H1 (cell line): Measurements from ENCODE around the gene PYGL. TPM values are rescaled to one million over a fixed set of nuclear protein-coding genes. Genes with fewer than 3 reads are reported as not detected.

Experiments used
- CTCF ChIA-PET: fragments of 300-600 bp; sonication (Branson Sonifier 250); formaldehyde crosslinking; loops from one replicate; lab custom pipeline; 2021; ENCODE audit not compliant: partially characterized antibody; lab: Charles Lee
- POLR2A ChIA-PET: fragments of 300-600 bp; sonication (Branson Sonifier 250); formaldehyde crosslinking; loops from one replicate; lab custom pipeline; 2021; ENCODE audit warnings: inconsistent platforms; ENCODE audit not compliant: partially characterized antibody; lab: Charles Lee
- DNase-seq, 2 experiments: peaks; one replicate each; pipeline versions ENCODE4 v3.0.0 to v3.0.0-alpha.2; 2010 to 2022; ENCODE audit warnings: low spot score in 2 of 2, low read depth in 1 of 2, mixed read lengths in 1 of 2
- FAIRE-seq: peaks from 2 replicates; lab custom pipeline; 2011; peaks lifted over from hg19 to GRCh38; lab: Jason Lieb, UNC
- H2AFZ ChIP-seq: 2 replicates; pipeline ENCODE4 v1.8.1; 2012; ENCODE audit warnings: low read length, inconsistent platforms
- H2AK5ac ChIP-seq: 2 replicates; pipeline ENCODE4 v1.6.1; 2013; ENCODE audit warnings: low read depth, low read length
- H2BK120ac ChIP-seq: replicated peaks from 2 replicates; pipeline ENCODE3; 2013; ENCODE audit warnings: low read depth, low read length, inconsistent platforms
- H2BK12ac ChIP-seq: 2 replicates; pipeline ENCODE4 v1.6.1; 2013; ENCODE audit warnings: low read depth, low read length
- H2BK15ac ChIP-seq: 2 replicates; pipeline ENCODE4 v1.6.1; 2013; ENCODE audit warnings: low read length
- H2BK20ac ChIP-seq: 2 replicates; pipeline ENCODE4 v1.6.1; 2013; ENCODE audit warnings: low read length
- H2BK5ac ChIP-seq: 2 replicates; pipeline ENCODE4 v1.6.1; 2013; ENCODE audit warnings: low read depth, low read length
- H3K14ac ChIP-seq: 2 replicates; pipeline ENCODE4 v1.6.1; 2013; ENCODE audit warnings: inconsistent platforms; ENCODE audit not compliant: insufficient read length
- H3K18ac ChIP-seq: 2 replicates; pipeline ENCODE4 v1.6.1; 2013; ENCODE audit warnings: low read length; ENCODE audit errors: extremely low read depth
- H3K23ac ChIP-seq: 2 replicates; pipeline ENCODE4 v1.6.1; 2013; ENCODE audit warnings: inconsistent platforms; ENCODE audit not compliant: insufficient read length
- H3K23me2 ChIP-seq: 2 replicates; pipeline ENCODE4 v1.6.1; 2013; ENCODE audit warnings: low read depth, low read length
- H3K27ac ChIP-seq: 2 replicates; pipeline ENCODE4 v1.6.1; 2011; ENCODE audit warnings: low read depth, low read length, inconsistent platforms
- H3K27me3 ChIP-seq, 4 experiments: replicated peaks in 1 of 4; 1 replicate in 1 of 4; 2 replicates in 3 of 4; pipeline versions ENCODE4 v1.6.1 to v1.8.1; 2011 to 2013; ENCODE audit warnings: low read length in 3 of 4, mild to moderate bottlenecking in 3 of 4, inconsistent platforms in 2 of 4, mixed read lengths in 2 of 4, moderate library complexity in 1 of 4; ENCODE audit not compliant: control insufficient read depth in 3 of 4, insufficient read depth in 3 of 4; ENCODE audit errors: extremely low read depth in 1 of 4
- H3K36me3 ChIP-seq, 4 experiments: 2 replicates each; pipeline versions ENCODE4 v1.6.1 to v1.8.1; 2011 to 2013; ENCODE audit warnings: mild to moderate bottlenecking in 4 of 4, low read length in 3 of 4, moderate library complexity in 2 of 4, control low read depth in 1 of 4, inconsistent platforms in 1 of 4; ENCODE audit not compliant: insufficient read depth in 4 of 4, control insufficient read depth in 2 of 4
- H3K4ac ChIP-seq: replicated peaks from 2 replicates; pipeline ENCODE3; 2013; ENCODE audit warnings: low read length, low read depth, mixed read lengths, inconsistent platforms; ENCODE audit not compliant: insufficient read length
- H3K4me1 ChIP-seq, 4 experiments: replicated peaks in 1 of 4; 1 replicate in 1 of 4; 2 replicates in 3 of 4; pipeline versions ENCODE4 v1.6.1 to v1.8.1; 2011 to 2013; ENCODE audit warnings: low read length in 3 of 4, inconsistent platforms in 2 of 4, mixed read lengths in 1 of 4; ENCODE audit not compliant: insufficient read depth in 4 of 4, control insufficient read depth in 3 of 4
- H3K4me2 ChIP-seq, 2 experiments: 2 replicates each; pipeline versions ENCODE4 v1.6.1 to v1.8.1; 2011 to 2013; ENCODE audit warnings: low read depth in 2 of 2, low read length in 2 of 2, control low read depth in 1 of 2, inconsistent platforms in 1 of 2, mild to moderate bottlenecking in 1 of 2; ENCODE audit not compliant: insufficient read depth in 1 of 2
- H3K4me3 ChIP-seq, 4 experiments: fragments of 200-600, 300-600 bp in 1 of 4; sonication (generic), shearing (Covaris generic), sonication (Bioruptor Twin) in 1 of 4; 2 replicates each; pipeline versions ENCODE4 v1.5.1 to v1.8.1; 2011 to 2016; ENCODE audit warnings: low read length in 4 of 4, low read depth in 3 of 4, control low read depth in 2 of 4, inconsistent platforms in 2 of 4, mild to moderate bottlenecking in 2 of 4, mixed read lengths in 1 of 4, moderate library complexity in 1 of 4; ENCODE audit not compliant: insufficient read depth in 2 of 4; ENCODE audit errors: extremely low read depth in 1 of 4
- H3K56ac ChIP-seq: replicated peaks from 2 replicates; pipeline ENCODE3; 2013; ENCODE audit warnings: low read depth, mild to moderate bottlenecking, mixed read lengths, low read length, inconsistent platforms; ENCODE audit not compliant: insufficient read length
- H3K79me1 ChIP-seq: 2 replicates; pipeline ENCODE4 v1.6.1; 2013; ENCODE audit warnings: low read depth, low read length, control low read depth
- H3K79me2 ChIP-seq, 2 experiments: 2 replicates each; pipeline versions ENCODE4 v1.6.1 to v1.8.1; 2012 to 2013; ENCODE audit warnings: low read length in 2 of 2, mild to moderate bottlenecking in 2 of 2, inconsistent platforms in 1 of 2; ENCODE audit not compliant: insufficient read depth in 2 of 2, control insufficient read depth in 1 of 2
- H3K9ac ChIP-seq, 4 experiments: replicated peaks in 1 of 4; 1 replicate in 1 of 4; 2 replicates in 3 of 4; pipeline versions ENCODE4 v1.6.1 to v1.8.1; 2011 to 2013; ENCODE audit warnings: low read depth in 3 of 4, low read length in 3 of 4, control low read depth in 2 of 4, mild to moderate bottlenecking in 2 of 4, moderate library complexity in 2 of 4, inconsistent platforms in 1 of 4; ENCODE audit errors: extremely low read depth in 1 of 4
- H3K9me3 ChIP-seq, 2 experiments: 2 replicates each; pipeline versions ENCODE4 v1.6.1 to v1.8.1; 2012 to 2013; ENCODE audit warnings: mild to moderate bottlenecking in 2 of 2, moderate library complexity in 2 of 2, control low read depth in 1 of 2, inconsistent platforms in 1 of 2, low read depth in 1 of 2, low read length in 1 of 2, mixed read lengths in 1 of 2; ENCODE audit not compliant: insufficient read depth in 2 of 2
- H4K20me1 ChIP-seq, 2 experiments: replicated peaks in 1 of 2; 2 replicates each; pipeline versions ENCODE3 to v1.8.1; 2011 to 2013; ENCODE audit warnings: inconsistent platforms in 2 of 2, low read length in 2 of 2, mild to moderate bottlenecking in 1 of 2; ENCODE audit not compliant: insufficient read depth in 2 of 2, control insufficient read depth in 1 of 2
- H4K5ac ChIP-seq: 2 replicates; pipeline ENCODE4 v1.6.1; 2013; ENCODE audit warnings: low read length, low read depth, mixed read lengths, inconsistent platforms; ENCODE audit not compliant: insufficient read length
- H4K8ac ChIP-seq: 2 replicates; pipeline ENCODE4 v1.8.0; 2013; ENCODE audit warnings: mild to moderate bottlenecking, moderate library complexity, low read length, inconsistent platforms; ENCODE audit not compliant: insufficient read depth; ENCODE audit errors: extremely low read depth
- H4K91ac ChIP-seq: replicated peaks from 2 replicates; pipeline ENCODE3; 2013; ENCODE audit warnings: low read length, mixed read lengths, inconsistent platforms; ENCODE audit not compliant: insufficient read length
- CBX5 ChIP-seq: fragments of 300-800, 300-1000 bp; sonication (generic); IDR thresholded peaks from 2 replicates; pipeline ENCODE4 v1.7.1; 2016; ENCODE audit warnings: antibody characterized with exemption, low read length, low read depth
- HDAC2 ChIP-seq, 2 experiments: fragments of 300-600 bp in 1 of 2; sonication (generic) in 1 of 2; IDR thresholded peaks; 2 replicates each; pipeline ENCODE4 v1.6.1; 2011 to 2012; ENCODE audit warnings: low read depth in 2 of 2, low read length in 2 of 2, mild to moderate bottlenecking in 2 of 2, moderate library complexity in 2 of 2, borderline replicate concordance in 1 of 2, inconsistent platforms in 1 of 2
- POLR2AphosphoS5 ChIP-seq: IDR thresholded peaks from 2 replicates; pipeline ENCODE4 v1.6.1; 2011; ENCODE audit warnings: low read depth, low read length
- YY1 ChIP-seq: IDR thresholded peaks from 2 replicates; pipeline ENCODE4 v1.6.1; 2011; ENCODE audit warnings: low read depth, mild to moderate bottlenecking, low read length
- polyA plus RNA-seq, 7 experiments: library from polyadenylated mRNA; depleted of rRNA in 3 of 7; stranded (reverse) in 5 of 7; unstranded in 2 of 7; fragments of >200 nt in 5 of 7; fragments of 200-250 nt in 2 of 7; gene quantifications; 1 replicate in 5 of 7; 2 replicates in 1 of 7; 4 replicates in 1 of 7; pipeline versions ENCODE4 v1.2.1 to v1.2.3, GENCODE V29; 2011 to 2013; ENCODE audit warnings: missing spikeins in 2 of 7, mixed read lengths in 2 of 7
- total RNA-seq: library from RNA; stranded (reverse); fragmentation: NEBNext Ultra II Directional; extraction: Animal tissue kit (Norgen Biotek cat#: 25700); gene quantifications from 2 replicates; pipeline ENCODE4 v1.2.1, GENCODE V29; 2021

The PYGL gene
- total and polyA plus RNA-seq, 2 of the 8 experiments (the other 6 are each of a cell fraction or from before 2014, with no cell fraction given), result 26.1 to 50.5 TPM

GRCh38 chr14:50904719-50905118 is 39.6 kb downstream of the PYGL start:
- Histone ChIP-seq H3K23ac (no peak overlapping the region), H4K5ac (no peak overlapping the region), H4K8ac (no peak overlapping the region), H2BK120ac (no peak overlapping the region), H3K56ac (no peak overlapping the region), H3K9ac (no peak overlapping the region), H3K9me3 (peaks cover 0 to 3% of the 10 kb centered on the region in 2 experiments; a peak in 1 of 4 replicates), H2AK5ac (no peak overlapping the region), H3K4me2 (no peak overlapping the region), H2BK20ac (no peak overlapping the region), H3K4ac (no peak overlapping the region), H3K4me1 (peaks cover 0 to 4% (median under 1%) of the 10 kb centered on the region in 4 experiments; a peak in 3 of 7 replicates), H4K91ac (no peak overlapping the region), H2BK15ac (no peak overlapping the region), H3K4me3 (no peak overlapping the region), H2BK12ac (no peak overlapping the region), H3K79me2 (no peaks in the 10 kb centered on the region), H2AFZ (no peak overlapping the region), H3K23me2 (no peaks in the 10 kb centered on the region), H3K79me1 (no peaks in the 10 kb centered on the region; the same call in none of the 2 replicates), H3K14ac (no peak overlapping the region), H3K27me3 (no peaks in the 10 kb centered on the region), H4K20me1 (no peaks in the 10 kb centered on the region), H3K36me3 (peaks cover 0 to 16% (median 8%) of the 10 kb centered on the region in 4 experiments; a peak in 4 of 8 replicates), H3K18ac (no peak overlapping the region), H2BK5ac (no peak overlapping the region), H3K27ac (no peak overlapping the region)
- no peak for FAIRE-seq
- no peak for DNase-seq
- POLR2A ChIA-PET, result interaction anchor here (1.4 kb wide), 1 partner anchor 31 kb away, joined by 3 read pairs; no protein-coding TSS in a partner anchor
- CTCF ChIA-PET, result interaction anchor here (0.6 to 2.0 kb wide), 4 partner anchors 11 to 193 kb away, joined by 3 to 5 read pairs (median 4); no protein-coding TSS in a partner anchor
- TF ChIP-seq POLR2AphosphoS5, result no peak
- no peak for TF ChIP-seq CBX5
- no peak for TF ChIP-seq HDAC2 (IDR thresholded peaks at IDR 0.05; ENCODE audit: borderline replicate concordance in 1 of 2, low read depth in 2 of 2, low read length in 2 of 2)
- no peak for TF ChIP-seq YY1
